Thyroid gland (tissue), 4 donors: Measurements from ENCODE around the gene OSBPL5.

Experiments used
- CTCF ChIP-seq, 6 experiments: fragments of 200-600 bp in 3 of 6; fragments of 450-650 bp in 3 of 6; sonication (generic) in 3 of 6; IDR thresholded peaks; one replicate each; pipeline ENCODE4 v1.5.1; 2016 to 2019; ENCODE audit warnings: antibody characterized with exemption in 6 of 6, mild to moderate bottlenecking in 2 of 6, inconsistent platforms in 1 of 6, moderate library complexity in 1 of 6
- POLR2A ChIP-seq, 2 donors: fragments of 450-650 bp; IDR thresholded peaks; one replicate each; pipeline ENCODE4 v1.6.1; 2017; ENCODE audit warnings: antibody characterized with exemption in 2 of 2, mild to moderate bottlenecking in 2 of 2, moderate library complexity in 1 of 2

DNA sequence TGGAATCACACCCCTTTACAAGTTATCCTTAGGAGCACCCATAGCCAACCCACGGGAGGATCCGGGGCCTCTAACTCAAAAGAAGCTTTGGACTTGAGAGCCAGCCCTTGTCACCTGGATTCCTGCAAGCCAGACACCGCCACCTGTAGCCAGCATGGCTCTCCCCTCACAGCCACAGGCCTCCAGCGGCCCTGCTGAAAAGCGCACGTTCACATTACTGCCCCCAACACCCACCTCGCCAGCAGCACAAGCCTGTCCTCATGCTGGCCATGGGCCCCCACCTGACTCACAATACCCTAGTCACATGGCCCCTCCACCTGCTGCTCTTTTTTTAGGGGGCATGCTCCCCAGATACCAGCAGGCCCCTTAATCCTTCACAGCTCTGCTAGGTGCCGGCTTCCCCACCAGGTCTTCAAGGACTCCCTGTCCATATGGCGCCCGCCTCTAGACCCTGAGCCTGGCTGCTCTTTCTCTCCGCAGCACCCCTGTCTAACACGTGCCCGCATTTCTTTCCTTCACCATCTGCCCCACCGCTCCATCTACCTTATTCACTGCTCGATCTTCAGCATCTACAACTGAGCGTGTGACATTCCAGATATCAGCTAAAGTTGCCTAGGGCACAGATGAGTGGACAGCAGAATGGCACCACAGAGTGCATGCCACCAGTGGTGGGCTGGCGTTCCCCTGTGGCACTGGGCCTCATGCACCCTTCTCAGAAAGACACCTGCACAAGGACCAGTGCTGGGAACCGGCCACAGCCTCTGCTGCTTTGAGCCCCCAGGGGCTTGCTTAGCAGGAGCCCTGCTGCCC lies 114.5 kb downstream of the OSBPL5 start:
- TF ChIP-seq POLR2A (IDR thresholded peaks at IDR 0.05), result no peak
- no peak for TF ChIP-seq CTCF (IDR thresholded peaks at IDR 0.05)
